PFSK-1 (cell line): ENCODE data around the gene STX11.

Experiments used
- FOXP2 ChIP-seq: optimal IDR thresholded peaks from 2 replicates; pipeline ENCODE3; 2011; ENCODE audit warnings: borderline replicate concordance, control low read depth, inconsistent platforms; ENCODE audit not compliant: insufficient read depth; ENCODE audit errors: extremely low read length, extremely low read depth
- POLR2AphosphoS5 ChIP-seq: IDR thresholded peaks from 2 replicates; pipeline ENCODE4 v1.6.1; 2012; ENCODE audit warnings: low read depth, mild to moderate bottlenecking, control low read depth, low read length, moderate library complexity
- SIN3A ChIP-seq: IDR thresholded peaks from 2 replicates; pipeline ENCODE4 v1.6.1; 2012; ENCODE audit warnings: mild to moderate bottlenecking, low read length, moderate library complexity, borderline replicate concordance; ENCODE audit not compliant: insufficient read depth
- TAF1 ChIP-seq: IDR thresholded peaks from 2 replicates; pipeline ENCODE4 v1.6.1; 2012; ENCODE audit warnings: low read length, control low read depth, borderline replicate concordance; ENCODE audit not compliant: insufficient read depth
- TF ChIP-seq, protein P1 (sequence below), 2 experiments: IDR thresholded peaks; 2 replicates each; pipeline versions ENCODE4 v1.6.1 to v1.8.0; 2011 to 2012; ENCODE audit warnings: low read depth in 2 of 2, low read length in 2 of 2, control low read depth in 1 of 2, inconsistent platforms in 1 of 2, mild to moderate bottlenecking in 1 of 2, moderate library complexity in 1 of 2; ENCODE audit not compliant: insufficient read depth in 1 of 2

The STX11 gene

GRCh38 chr6:144197919-144198318 is 47.6 kb downstream of the STX11 start:
- no peak for TF ChIP-seq POLR2AphosphoS5
- TF ChIP-seq SIN3A: no peak
- TF ChIP-seq FOXP2: no peak

DNA sequence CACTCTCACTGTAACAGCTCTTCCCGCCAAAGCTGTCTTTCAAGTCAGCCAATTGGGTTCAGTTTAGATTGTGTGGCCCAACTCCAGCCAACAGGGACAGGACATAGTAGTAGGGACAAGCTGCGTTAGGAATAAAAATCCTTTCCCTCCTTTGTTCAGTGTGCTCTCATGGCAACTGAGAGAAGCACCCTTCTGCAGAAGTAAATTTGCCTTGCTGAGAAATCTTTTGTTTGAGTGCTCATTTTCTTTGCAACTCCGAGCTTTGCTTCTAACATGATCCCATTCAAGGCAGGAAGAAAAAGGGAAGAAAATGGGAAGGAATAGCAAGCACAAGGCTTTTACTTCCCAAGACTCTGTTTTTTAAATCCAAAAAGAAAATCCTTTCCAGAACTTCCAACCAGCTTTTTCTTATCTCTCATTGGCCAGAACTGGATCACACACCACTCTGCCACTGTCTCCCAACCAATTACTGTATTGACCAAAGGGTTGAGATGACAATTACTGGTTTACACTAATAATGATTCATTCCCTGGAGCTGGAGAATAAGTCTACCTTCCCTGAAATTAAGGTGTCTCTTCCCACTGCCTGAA is 52.7 kb downstream of the STX11 start:
- TF ChIP-seq TAF1 (no peak), POLR2AphosphoS5 (no peak), FOXP2 (no peak), SIN3A (no peak)
- TF ChIP-seq, protein P1, sequence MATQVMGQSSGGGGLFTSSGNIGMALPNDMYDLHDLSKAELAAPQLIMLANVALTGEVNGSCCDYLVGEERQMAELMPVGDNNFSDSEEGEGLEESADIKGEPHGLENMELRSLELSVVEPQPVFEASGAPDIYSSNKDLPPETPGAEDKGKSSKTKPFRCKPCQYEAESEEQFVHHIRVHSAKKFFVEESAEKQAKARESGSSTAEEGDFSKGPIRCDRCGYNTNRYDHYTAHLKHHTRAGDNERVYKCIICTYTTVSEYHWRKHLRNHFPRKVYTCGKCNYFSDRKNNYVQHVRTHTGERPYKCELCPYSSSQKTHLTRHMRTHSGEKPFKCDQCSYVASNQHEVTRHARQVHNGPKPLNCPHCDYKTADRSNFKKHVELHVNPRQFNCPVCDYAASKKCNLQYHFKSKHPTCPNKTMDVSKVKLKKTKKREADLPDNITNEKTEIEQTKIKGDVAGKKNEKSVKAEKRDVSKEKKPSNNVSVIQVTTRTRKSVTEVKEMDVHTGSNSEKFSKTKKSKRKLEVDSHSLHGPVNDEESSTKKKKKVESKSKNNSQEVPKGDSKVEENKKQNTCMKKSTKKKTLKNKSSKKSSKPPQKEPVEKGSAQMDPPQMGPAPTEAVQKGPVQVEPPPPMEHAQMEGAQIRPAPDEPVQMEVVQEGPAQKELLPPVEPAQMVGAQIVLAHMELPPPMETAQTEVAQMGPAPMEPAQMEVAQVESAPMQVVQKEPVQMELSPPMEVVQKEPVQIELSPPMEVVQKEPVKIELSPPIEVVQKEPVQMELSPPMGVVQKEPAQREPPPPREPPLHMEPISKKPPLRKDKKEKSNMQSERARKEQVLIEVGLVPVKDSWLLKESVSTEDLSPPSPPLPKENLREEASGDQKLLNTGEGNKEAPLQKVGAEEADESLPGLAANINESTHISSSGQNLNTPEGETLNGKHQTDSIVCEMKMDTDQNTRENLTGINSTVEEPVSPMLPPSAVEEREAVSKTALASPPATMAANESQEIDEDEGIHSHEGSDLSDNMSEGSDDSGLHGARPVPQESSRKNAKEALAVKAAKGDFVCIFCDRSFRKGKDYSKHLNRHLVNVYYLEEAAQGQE (IDR thresholded peaks at IDR 0.05; ENCODE audit: insufficient read depth in 1 of 2, low read depth in 2 of 2, low read length in 2 of 2): no peak

- TF ChIP-seq TAF1: no peak
- no peak for TF ChIP-seq POLR2AphosphoS5
- TF ChIP-seq SIN3A: no peak
- no peak for TF ChIP-seq FOXP2
- TF ChIP-seq, protein P1 (IDR thresholded peaks at IDR 0.05; ENCODE audit: insufficient read depth in 1 of 2, low read depth in 2 of 2, low read length in 2 of 2): no peak
These were observed 60.8 kb downstream of the STX11 start for GRCh38 chr6:144211160-144211559.

- no peak for TF ChIP-seq TAF1
- no peak for TF ChIP-seq SIN3A
- TF ChIP-seq, protein P1 (IDR thresholded peaks at IDR 0.05; ENCODE audit: insufficient read depth in 1 of 2, low read depth in 2 of 2, low read length in 2 of 2): no peak
- no peak for TF ChIP-seq POLR2AphosphoS5
- TF ChIP-seq FOXP2: no peak
These were observed 63.0 kb downstream of the STX11 start for GRCh38 chr6:144213315-144213714.

DNA sequence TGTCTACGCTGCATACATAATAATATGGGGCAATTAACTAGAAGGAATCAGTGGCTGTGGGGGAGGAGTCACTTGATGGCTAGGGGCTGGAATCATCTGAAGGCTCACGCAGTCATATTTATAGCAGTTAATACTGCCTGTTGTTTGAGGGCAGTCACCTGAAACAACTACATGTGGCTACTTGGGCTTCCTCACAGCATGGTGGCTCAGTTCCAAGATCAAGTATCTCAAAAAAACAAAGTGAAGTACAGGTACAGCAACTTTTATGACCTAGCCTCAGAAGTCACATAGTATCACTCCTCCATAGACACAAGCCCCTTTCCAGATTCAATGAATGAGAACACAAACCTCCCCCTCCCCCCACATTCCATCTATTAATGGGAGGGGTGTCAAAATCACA is 63.7 kb downstream of the STX11 start:
- no peak for TF ChIP-seq FOXP2
- TF ChIP-seq POLR2AphosphoS5: no peak
- TF ChIP-seq SIN3A: no peak
- TF ChIP-seq, protein P1 (IDR thresholded peaks at IDR 0.05; ENCODE audit: insufficient read depth in 1 of 2, low read depth in 2 of 2, low read length in 2 of 2): no peak
- TF ChIP-seq TAF1: no peak
